ENCODE measurements around the gene DYNLRB1.
"Not testable (repeated sequence)": the region's sequence is repeated elsewhere in the genome, so short reads cannot be mapped to it uniquely, and the experiment has no call there.

The DYNLRB1 gene

DNA sequence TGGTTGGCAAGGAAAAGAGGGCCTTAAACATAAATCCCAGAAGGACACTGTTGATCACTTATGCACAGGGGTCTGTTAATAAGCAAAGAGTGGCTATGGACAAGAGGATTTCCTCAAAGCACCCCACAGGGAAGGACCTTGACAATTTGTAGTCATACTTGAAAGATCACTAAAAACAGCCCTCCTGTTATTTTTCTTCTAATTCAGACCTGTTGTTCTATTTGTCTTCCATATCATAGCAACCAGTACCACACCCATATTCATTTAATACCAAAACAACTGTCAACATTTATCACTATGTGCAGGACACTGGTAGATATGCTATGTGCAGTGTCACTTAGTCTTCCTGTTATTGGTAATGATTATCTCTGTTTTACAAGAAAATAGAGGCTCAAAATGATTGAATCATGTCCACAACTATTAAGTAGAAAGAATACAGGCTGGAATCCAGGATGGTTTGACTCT, 3.2 kb upstream of the DYNLRB1 start:
- no peak for DNase-seq (ENCODE audit: extremely low read depth, low read depth)
- TF ChIP-seq, protein P1, sequence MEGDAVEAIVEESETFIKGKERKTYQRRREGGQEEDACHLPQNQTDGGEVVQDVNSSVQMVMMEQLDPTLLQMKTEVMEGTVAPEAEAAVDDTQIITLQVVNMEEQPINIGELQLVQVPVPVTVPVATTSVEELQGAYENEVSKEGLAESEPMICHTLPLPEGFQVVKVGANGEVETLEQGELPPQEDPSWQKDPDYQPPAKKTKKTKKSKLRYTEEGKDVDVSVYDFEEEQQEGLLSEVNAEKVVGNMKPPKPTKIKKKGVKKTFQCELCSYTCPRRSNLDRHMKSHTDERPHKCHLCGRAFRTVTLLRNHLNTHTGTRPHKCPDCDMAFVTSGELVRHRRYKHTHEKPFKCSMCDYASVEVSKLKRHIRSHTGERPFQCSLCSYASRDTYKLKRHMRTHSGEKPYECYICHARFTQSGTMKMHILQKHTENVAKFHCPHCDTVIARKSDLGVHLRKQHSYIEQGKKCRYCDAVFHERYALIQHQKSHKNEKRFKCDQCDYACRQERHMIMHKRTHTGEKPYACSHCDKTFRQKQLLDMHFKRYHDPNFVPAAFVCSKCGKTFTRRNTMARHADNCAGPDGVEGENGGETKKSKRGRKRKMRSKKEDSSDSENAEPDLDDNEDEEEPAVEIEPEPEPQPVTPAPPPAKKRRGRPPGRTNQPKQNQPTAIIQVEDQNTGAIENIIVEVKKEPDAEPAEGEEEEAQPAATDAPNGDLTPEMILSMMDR (IDR thresholded peaks at IDR 0.05; ENCODE audit: low read depth, low read length, missing control alignments), result no peak
- H3K4me3 ChIP-seq (replicated peaks; ENCODE audit: low read depth, low read length), result no peak overlapping the region

DNA sequence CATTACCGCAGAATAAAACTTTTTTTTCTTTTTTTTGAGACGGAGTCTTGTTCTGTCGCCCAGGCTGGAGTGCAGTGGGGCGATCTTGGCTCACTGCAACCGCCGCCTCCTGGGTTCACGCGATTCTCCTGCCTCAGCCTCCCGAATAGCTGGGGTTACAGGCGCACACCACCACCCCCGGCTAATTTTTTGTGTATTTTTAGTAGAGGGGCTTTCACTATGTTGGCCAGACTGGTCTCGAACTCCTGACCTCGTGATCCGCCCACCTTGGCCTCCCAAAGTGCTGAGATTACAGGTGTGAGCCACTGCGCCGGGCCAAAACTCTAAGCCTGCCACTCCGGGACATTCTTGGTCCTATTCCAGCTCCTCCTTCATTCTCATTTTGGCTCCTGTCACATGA, 2.2 kb upstream of the DYNLRB1 start:
- not testable (repeated sequence) for DNase-seq (ENCODE audit: extremely low read depth, low read depth); H3K4me3 ChIP-seq (replicated peaks; ENCODE audit: low read depth, low read length)

DNA sequence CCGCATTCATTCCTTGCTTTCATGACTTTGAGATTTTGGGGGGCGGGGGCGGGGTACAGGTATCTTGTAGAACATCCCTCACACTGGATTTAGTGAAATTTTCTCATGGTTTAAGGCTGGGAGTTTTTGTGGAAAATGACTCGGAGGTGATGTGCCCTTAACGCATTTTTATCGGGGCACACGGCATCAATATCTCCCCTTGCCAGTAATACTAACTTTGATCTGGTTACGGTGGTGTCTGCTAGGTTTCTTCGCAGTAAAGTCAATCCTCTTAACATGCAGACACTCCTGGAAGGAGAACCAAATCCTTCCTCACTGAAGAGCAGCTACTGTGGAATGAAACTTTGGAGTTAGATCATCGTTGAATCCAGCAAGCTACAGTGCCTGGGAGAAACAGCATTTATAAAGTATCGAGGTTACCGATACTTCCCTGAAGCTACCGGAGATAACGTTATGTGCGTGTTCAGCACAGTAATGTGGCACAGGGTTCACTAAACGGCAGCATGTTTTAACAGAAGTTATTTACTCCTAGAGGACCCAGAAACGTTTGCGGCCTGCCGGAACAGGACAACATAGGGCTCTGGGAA, 1.2 kb upstream of the DYNLRB1 start:
- TF ChIP-seq, protein P1 (IDR thresholded peaks at IDR 0.05; ENCODE audit: low read depth, low read length, missing control alignments), result no peak
- no peak for DNase-seq (ENCODE audit: extremely low read depth, low read depth)
- H3K4me3 ChIP-seq (replicated peaks; ENCODE audit: low read depth, low read length), result peak overlapping the region; percentile 59

DNA sequence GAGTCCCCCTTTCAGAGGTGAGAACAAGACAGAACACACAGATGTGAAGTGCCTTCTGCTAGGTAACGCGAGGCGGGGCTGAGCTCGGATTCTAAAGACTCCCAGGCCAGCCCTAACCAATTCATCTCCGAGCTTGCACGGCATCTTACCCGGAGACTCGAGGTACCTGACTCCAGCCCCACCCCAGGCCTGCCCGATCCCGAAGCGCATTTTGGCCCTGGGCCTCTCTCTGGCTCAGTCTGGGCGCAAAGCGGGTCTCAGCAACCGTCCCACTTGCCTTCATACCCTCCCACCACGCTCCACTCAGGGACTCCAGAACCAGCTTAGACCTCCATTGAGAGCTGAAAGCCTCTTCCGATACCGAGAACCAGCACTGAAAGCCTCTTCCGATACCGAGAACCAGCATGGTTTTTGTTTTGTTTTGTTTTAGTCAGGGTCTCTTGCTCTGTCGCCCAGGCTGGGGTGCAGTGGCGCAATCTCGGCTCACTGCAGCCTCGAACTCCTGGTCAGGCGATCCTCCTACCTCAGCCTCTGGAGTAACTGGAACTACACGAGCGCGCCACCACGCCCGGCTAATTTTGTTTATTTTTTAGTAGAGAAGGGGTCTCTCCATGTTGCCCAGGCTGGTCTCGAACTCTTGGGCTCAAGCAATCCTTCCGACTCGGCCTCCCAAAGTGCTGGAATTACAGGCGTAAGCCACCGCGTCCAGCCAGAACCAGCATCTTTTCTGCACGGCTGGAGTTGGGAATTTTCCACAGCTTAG, 557 bp upstream of the DYNLRB1 start:
- TF ChIP-seq, protein P1 (IDR thresholded peaks at IDR 0.05; ENCODE audit: low read depth, low read length, missing control alignments), result no peak
- H3K4me3 ChIP-seq (replicated peaks; ENCODE audit: low read depth, low read length), result peak overlapping the region; percentile 59
- DNase-seq (ENCODE audit: extremely low read depth, low read depth), result no peak

DNA sequence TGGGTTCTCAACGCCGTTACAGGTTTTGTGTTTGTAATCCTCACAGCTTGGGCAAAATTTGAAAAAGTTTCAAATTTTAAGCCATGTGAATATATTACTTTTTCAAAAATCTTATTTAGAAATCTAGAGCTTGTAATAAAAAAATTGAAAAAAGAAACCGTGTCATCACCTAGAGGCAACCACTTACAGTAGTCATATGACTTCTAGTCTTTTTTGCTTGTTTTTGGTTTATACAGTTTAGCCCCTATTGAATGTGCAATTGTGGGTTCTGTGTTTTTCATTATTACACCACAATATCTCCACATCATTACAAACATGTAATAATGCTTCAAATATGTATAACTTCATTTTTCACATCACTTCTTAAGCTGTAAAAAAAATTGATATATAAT, 888 bp downstream of the DYNLRB1 start:
- TF ChIP-seq, protein P1 (IDR thresholded peaks at IDR 0.05; ENCODE audit: low read depth, low read length, missing control alignments), result no peak
- no peak for DNase-seq (ENCODE audit: extremely low read depth, low read depth)
- H3K4me3 ChIP-seq (replicated peaks; ENCODE audit: low read depth, low read length), result peak overlapping the region; percentile 59

DNA sequence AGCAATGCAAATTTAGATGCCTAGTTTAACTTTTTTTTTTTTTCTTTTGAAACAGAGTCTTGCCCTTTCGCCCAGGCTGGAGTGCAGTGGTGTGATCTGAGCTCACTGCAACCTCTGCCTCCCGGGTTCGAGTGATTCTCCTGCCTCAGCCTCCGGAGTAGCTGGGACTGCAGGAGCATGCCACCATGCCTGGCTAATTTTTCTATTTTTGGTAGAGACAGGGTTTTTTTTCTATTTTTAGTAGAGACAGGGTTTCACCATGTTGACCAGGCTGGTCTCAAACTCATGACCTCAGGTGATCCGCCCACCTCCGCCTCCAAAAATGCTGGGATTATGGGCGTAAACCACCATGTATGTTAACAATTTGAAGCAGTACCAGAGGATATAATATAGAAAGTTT, 2.6 kb downstream of the DYNLRB1 start:
- not testable (repeated sequence) for DNase-seq (ENCODE audit: extremely low read depth, low read depth); H3K4me3 ChIP-seq (replicated peaks; ENCODE audit: low read depth, low read length)

DNA sequence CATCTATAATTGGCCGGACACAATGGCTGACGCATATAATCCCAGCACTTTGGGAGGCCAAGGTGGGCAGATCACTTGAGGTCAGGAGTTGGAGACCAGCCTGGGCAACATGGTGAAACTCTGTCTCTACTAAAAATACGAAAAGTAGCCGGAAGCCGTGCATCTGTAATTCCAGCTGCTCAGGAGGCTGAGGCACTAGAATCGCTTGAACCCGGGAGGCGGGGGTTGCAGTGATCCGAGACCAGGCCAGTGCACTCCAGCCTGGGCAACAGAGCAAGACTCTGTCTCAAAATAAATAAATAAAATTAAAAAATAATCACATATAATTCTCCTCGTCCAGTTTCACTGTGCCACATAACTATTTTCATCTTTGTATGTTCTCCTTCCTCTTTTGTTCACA, 3.6 kb downstream of the DYNLRB1 start:
- DNase-seq (ENCODE audit: extremely low read depth, low read depth); H3K4me3 ChIP-seq (replicated peaks; ENCODE audit: low read depth, low read length): not testable (repeated sequence)

DNA sequence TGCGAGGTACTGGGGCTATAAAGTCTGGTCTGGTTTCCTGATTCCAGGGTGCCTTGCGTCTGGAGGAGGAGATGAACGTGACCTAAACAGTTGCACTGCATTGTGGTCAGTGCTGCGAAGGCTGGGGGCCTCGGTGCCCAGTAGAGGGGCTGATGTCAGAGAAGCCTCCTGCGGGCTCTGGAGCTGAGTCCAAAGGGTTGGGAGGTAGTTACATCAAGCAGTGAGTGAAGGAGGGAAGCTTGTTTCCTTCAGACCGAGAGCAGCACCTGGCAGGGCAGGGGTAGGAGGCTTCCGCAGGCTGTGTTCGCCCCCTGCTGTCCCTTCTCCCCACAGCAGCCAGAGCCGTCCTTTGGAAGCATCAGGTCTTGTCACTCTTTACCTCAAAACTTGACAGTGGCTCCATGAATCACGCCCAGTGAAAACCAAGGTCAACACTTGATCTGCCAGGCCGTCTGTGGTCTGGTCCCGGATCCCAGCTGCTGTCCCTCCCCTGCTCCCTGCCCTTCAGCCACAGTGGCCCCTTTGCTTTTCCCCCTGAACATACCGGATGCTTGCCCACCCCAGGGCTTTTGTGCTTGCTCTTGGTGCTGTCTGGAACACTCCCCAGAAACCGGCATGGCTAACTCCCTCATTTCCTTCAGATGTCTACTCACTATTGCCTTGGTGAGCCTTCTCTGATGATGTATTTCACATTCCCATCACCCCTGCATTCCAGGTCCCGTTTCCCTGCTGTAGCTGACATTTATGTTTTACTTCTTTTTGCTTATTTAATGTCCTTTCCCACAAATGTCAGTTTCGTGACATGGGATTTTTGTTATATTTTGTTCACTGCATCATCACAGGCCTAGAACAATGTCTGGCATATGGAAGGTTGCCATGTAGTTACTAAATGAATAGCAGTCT, 7.0 kb downstream of the DYNLRB1 start:
- TF ChIP-seq, protein P1 (IDR thresholded peaks at IDR 0.05; ENCODE audit: low read depth, low read length, missing control alignments), result peak; percentile 76
- no peak overlapping the region for H3K4me3 ChIP-seq (replicated peaks; ENCODE audit: low read depth, low read length)
- no peak for DNase-seq (ENCODE audit: extremely low read depth, low read depth)
